Psoas muscle (tissue), 8 donors: Measurements from ENCODE around the gene LRRC4B. TPM values are rescaled to one million over a fixed set of nuclear protein-coding genes. Genes with fewer than 3 reads are reported as not detected.

Experiments used
- ATAC-seq, 4 donors: fragments of 200-7000 bp; cut with Tn5 transposase; one replicate each; pipeline ENCODE4 v1.9.1; 2020; ENCODE audit warnings: moderate library complexity in 3 of 4, mild to moderate bottlenecking in 2 of 4
- DNase-seq, 2 donors: peaks; one replicate each; pipeline ENCODE4 v3.0.0-alpha.2; 2020
- H3K27ac ChIP-seq: fragments of 200-600 bp; one replicate; pipeline ENCODE4 v1.8.0; 2022
- H3K27me3 ChIP-seq, 3 donors: fragments of 200-600 bp in 1 of 3; one replicate each; pipeline versions ENCODE4 v1.6.1 to v1.8.0; 2013 to 2022; ENCODE audit warnings: low read length in 2 of 3, mild to moderate bottlenecking in 2 of 3, moderate library complexity in 1 of 3; ENCODE audit not compliant: insufficient read depth in 3 of 3
- H3K36me3 ChIP-seq, 2 donors: fragments of 200-600 bp in 1 of 2; one replicate each; pipeline versions ENCODE4 v1.6.1 to v1.8.0; 2013 to 2022; ENCODE audit warnings: low read depth in 1 of 2, mild to moderate bottlenecking in 1 of 2, moderate library complexity in 1 of 2; ENCODE audit not compliant: insufficient read depth in 1 of 2
- H3K4me1 ChIP-seq: fragments of 200-600 bp; one replicate; pipeline ENCODE4 v1.8.0; 2022
- H3K4me3 ChIP-seq: fragments of 200-600 bp; one replicate; pipeline ENCODE4 v1.8.0; 2022; ENCODE audit warnings: mild to moderate bottlenecking
- H3K9me3 ChIP-seq: fragments of 200-600 bp; one replicate; pipeline ENCODE4 v1.8.0; 2022
- CTCF ChIP-seq: fragments of 200-600 bp; IDR thresholded peaks from one replicate; pipeline ENCODE4 v1.8.0; 2022; ENCODE audit warnings: antibody characterized with exemption
- WGBS, 3 donors: extraction: QIAGEN DNeasy Blood & Tissue Kit; methylation state at CpG; one replicate each; pipeline versions ENCODE4 v1.1.6 to v1.1.7; 2013; 5-methylcytosine and 5-hydroxymethylcytosine counted together
- intact Hi-C, 2 donors: fragments of 100-400 bp; cut with DNase I; formaldehyde crosslinking; loops; one replicate each; pipeline versions ENCODE4 v1.11.0 to v1.14.2; 2022
- polyA plus RNA-seq, 3 donors: library from polyadenylated mRNA; stranded (reverse); fragments of 200-250 nt; gene quantifications; one replicate each; pipeline ENCODE4 v1.2.3, GENCODE V29; 2013
- total RNA-seq, 4 donors: library from RNA; stranded (reverse); fragmentation: NEBNext Ultra II Directional in 2 of 4; extraction: Animal tissue kit (Norgen Biotek cat#: 25700) in 2 of 4; gene quantifications; one replicate each; pipeline versions ENCODE4 v1.2.1 to v1.2.4, GENCODE V29; 2021 to 2023
- donor health status: healthy with polysubstance abuse.
- donor health status: DM: no; HTN: no; CAD: no; lungs with moderate emphysema.
- donor health status: Bipolar disorder and iron deficiency.
- donor health status: healthy.
- donor health status: DM: yes; HTN: yes; CAD: no.
- donor health status: DM: no; HTN: no; CAD: no.
- donor health status: DM: no; HTN: no; CAD: no.
- donor health status: DM: yes; HTN: yes; CAD: no.

LRRC4B gene
- total and polyA plus RNA-seq, 7 donors = 0.04 to 1.0 (median 0.32) TPM

GRCh38 chr19:50517704-50518075 is 50.5 kb downstream of the LRRC4B start:
- TF ChIP-seq CTCF = no peak
- 95 to 96% (median 95%) methylated on average over 35 to 37 of the region's 37 CpGs for WGBS, 3 donors
- H3K36me3 ChIP-seq = no peaks in the 10 kb centered on the region
- H3K9me3 ChIP-seq = no peaks in the 10 kb centered on the region
- intact Hi-C loops = no loop called here
- peaks cover 0 to 23% (median 3%) of the 10 kb centered on the region in 3 donors for H3K27me3 ChIP-seq
- H3K4me1 ChIP-seq = no peaks in the 10 kb centered on the region
- ATAC-seq (no peak), DNase-seq (no peak)
- H3K27ac ChIP-seq = no peak overlapping the region
- H3K4me3 ChIP-seq = no peak overlapping the region

GRCh38 chr19:50516964-50517703 is 51.1 kb downstream of the LRRC4B start:
- ATAC-seq (no peak), DNase-seq (no peak)
- no peak for TF ChIP-seq CTCF
- Histone ChIP-seq H3K27me3 (peaks cover 0 to 23% (median 3%) of the 10 kb centered on the region in 3 donors), H3K36me3 (no peaks in the 10 kb centered on the region), H3K9me3 (no peaks in the 10 kb centered on the region), H3K4me3 (no peak overlapping the region), H3K4me1 (no peaks in the 10 kb centered on the region), H3K27ac (no peak overlapping the region)
- intact Hi-C loops = no loop called here
- 55 to 66% (median 62%) methylated on average over 43 to 53 of the region's 53 CpGs for WGBS, 3 donors

GRCh38 chr19:50516456-50516855 is 51.8 kb downstream of the LRRC4B start:
- DNase-seq (no peak), ATAC-seq (no peak)
- 42 to 46% (median 44%) methylated on average over 12 of the region's 12 CpGs for whole genome bisulfite sequencing, 3 donors
- no peak for TF ChIP-seq CTCF
- no peaks in the 10 kb centered on the region for H3K36me3 ChIP-seq
- H3K27me3 ChIP-seq = peaks cover 0 to 23% (median 3%) of the 10 kb centered on the region in 3 donors
- no peaks in the 10 kb centered on the region for H3K9me3 ChIP-seq
- H3K4me1 ChIP-seq = no peaks in the 10 kb centered on the region
- no peak overlapping the region for H3K4me3 ChIP-seq
- no peak overlapping the region for H3K27ac ChIP-seq
- intact Hi-C loops = no loop called here

GRCh38 chr19:50515168-50515561 is 53.1 kb downstream of the LRRC4B start:
- H3K27ac ChIP-seq = no peak overlapping the region
- no peak for DNase-seq
- no peak overlapping the region for H3K4me3 ChIP-seq
- intact Hi-C loops = no loop called here
- TF ChIP-seq CTCF = no peak
- WGBS, 3 donors = 54 to 62% (median 61%) methylated on average over 7 to 11 of the region's 11 CpGs
- no peaks in the 10 kb centered on the region for H3K36me3 ChIP-seq
- H3K9me3 ChIP-seq = no peaks in the 10 kb centered on the region
- peaks cover 3% of the 10 kb centered on the region for H3K4me1 ChIP-seq
- peaks cover 0 to 23% (median 3%) of the 10 kb centered on the region in 3 donors for H3K27me3 ChIP-seq
- ATAC-seq = no peak
